GM18526 (cell line): ENCODE measurements around the gene PFDN2.

ENCODE experiments used
- POLR2A ChIP-seq: IDR thresholded peaks from 3 replicates; pipeline ENCODE4 v1.6.1; 2011; ENCODE audit not compliant: insufficient read length; ENCODE audit errors: extremely low read depth

Gene PFDN2

GRCh38 chr1:161095230-161095629, 22.6 kb downstream of the PFDN2 start:
- no peak for TF ChIP-seq POLR2A

DNA sequence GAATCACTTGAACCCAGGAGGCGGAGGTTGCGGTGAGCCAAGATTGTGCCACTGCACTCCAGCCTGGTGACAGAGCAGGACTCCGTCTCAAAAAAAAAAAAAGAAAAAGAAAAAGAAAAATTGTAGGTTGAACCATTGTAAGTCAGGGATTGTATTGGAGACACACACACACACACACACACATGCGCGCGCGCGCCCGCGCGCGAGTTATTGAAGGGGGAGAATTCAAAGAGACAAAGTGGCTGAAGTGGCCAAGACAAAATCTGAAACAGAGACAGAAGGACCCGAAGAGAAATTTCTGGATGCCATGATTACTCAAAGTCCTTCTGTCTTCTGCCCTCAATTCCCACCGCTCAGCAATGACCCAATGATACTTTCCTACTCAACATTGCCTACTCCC, 23.4 kb downstream of the PFDN2 start:
- TF ChIP-seq POLR2A, result no peak

DNA sequence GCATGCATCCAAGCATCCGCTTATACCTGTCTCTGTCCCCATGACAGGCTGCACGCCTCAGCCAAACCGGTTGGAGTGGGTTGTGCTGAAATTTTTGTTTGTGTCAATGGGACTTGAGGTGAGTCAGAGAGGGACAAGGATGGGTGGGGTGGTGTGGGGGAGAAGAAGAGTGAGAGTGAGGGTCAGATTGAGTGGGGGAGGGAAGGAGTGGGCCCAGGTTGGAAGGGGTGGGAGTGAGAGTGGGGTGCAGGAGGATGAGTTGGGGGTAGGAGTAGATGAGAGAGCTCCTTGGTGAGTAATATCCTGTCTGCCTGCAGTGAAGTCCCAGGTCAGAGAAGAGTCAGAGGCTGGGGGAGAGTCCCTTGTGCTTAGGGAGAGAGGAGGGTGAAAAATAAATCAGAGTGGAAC, 25.2 kb downstream of the PFDN2 start:
- TF ChIP-seq POLR2A, result no peak

GRCh38 chr1:161091796-161092507, 25.9 kb downstream of the PFDN2 start:
- TF ChIP-seq POLR2A, result no peak

DNA sequence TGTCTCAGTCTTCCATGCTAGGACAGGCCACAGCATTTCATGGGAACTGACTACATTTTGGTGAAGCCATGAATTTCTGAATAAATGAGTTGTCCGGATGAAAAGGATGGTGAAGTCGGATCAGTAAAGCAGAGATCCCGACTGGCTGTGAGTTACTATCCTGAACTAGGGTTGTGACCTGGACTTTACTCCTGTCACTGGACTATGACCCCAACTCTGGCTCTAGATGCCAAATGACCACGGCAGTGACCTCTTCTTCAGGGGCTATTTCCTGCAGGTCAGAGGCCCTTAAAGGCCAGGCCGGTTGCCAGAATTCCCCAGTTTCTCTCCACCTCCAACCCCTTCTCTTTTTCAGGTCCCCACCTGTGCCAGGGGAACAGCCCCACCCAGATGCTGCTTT, 26.7 kb downstream of the PFDN2 start:
- TF ChIP-seq POLR2A, result no peak

DNA sequence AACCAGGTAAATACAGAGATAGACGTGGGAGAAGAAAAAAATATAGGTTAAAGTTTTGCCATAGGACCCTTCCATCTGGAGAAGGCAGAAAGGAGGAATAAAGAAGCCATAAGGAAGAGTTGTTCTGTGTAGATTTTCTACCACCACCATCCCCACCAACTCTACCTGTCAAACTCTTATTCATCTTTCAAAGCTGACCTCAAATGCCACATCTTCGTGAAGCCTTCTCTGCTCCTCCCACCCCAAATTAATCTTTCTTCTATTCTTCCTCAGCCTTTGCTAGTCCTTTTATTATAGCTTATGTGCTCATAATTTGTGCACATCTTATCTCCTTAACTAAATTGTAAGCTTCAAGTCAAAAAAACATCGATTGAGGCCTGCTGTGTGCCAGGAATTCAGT, 27.2 kb downstream of the PFDN2 start:
- TF ChIP-seq POLR2A, result no peak

- no peak for TF ChIP-seq POLR2A
These were observed 27.9 kb downstream of the PFDN2 start for GRCh38 chr1:161089938-161090337.

DNA sequence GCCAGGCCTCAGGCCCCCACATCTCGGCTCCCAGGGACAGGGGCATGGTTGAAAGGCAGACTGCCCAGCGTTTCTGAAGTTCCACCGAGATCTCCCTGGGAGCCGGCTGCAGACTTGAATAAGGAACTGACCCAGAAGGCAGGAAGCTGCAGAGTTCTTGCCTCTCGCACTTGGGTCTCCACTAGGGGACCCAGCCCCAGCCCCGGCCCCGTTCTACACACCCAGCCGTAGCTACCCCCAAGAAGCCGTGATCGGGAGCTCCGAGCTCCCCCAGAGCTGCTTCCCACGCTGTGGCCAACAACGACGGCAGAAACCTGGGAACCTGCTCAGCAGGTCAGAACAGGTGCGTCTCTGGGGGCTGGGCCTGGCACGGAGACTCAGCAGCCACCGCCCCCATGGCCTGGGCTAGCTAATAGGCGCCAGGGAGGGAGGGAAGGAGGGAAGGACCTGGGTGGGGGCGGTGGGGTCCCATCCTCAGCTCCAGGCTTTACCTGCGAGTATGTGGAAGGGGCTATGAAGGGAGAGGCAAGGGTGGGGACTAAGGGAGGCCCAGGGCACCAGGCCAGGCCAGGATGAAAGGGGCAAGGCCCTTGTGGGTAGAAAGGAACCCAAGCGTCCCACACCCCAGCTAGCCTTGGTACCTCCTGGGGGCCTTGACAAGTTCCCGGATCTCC, 28.4 kb downstream of the PFDN2 start, which contains the start of gene NECTIN4:
Gene NECTIN4, minus strand, starts transcription at position 308 of the 674 bp plus-strand sequence. Its CDS starts 262 bp downstream, at position 46.
- TF ChIP-seq POLR2A, result no peak

DNA sequence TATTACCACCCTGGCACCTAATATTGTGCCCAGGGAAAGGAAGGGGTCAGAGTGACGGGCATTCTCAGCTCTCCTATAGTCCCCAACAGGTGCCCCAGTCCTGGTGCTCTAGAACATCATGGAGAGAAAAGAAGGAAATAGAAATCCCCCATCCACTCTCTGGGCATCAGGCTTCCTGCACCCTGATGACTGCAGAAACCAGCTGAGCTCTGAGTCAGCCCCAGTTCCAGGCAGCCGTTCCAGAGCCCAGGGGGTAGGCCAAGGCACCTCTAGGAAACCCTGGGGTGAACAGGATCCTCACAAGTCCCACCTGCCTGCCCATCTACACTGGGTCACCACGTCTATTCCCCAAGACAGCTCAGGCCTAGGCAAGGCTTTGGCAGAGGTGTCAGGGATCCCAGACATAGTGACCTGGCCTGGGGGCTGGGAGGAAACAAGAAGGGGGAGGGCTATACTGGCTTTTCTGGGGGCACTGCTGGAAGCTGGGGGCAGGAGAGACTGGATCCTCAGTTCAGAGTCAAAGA, 29.2 kb downstream of the PFDN2 start:
- no peak for TF ChIP-seq POLR2A

DNA sequence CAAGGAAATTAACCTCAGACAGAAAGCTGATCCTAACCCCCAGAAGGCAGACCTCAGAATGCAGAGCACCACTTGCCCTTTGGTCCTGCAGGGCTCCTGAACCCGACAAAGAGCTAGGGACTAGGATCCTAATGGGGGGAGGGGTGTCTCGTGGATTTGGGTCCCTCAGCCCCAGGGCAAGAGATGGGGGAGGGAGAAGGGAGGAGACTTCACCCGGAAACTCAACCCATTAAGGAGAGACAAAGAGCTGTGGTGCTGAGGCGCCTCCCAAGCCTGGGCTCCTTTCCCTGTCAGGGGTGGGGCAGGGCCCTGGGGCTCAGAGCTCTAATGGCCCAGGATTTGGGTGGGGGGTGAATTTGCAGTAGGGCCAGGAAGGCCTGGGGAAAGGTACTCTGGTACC, 31.4 kb downstream of the PFDN2 start:
- no peak for TF ChIP-seq POLR2A

- TF ChIP-seq POLR2A, result no peak
These were observed 32.7 kb downstream of the PFDN2 start for GRCh38 chr1:161085165-161085564.

DNA sequence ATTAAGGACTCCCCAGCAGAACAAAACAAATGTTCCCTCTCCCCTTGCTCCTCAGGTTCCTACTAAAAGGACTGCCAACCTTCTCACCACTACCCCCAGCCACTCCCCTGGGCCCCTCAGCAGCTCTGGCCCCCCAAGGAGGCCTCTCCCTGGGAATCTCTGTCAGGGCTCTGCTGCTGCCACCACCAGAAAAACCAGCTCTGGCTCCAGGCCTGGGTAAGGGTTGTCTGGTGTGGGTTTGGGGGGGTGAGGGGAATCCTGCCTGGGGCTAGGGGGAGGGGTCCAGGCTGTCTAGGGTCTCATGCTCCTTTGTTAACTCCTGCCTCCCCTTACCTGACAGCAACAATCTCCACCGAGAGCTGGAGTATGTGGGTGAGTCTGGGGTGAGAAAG, 33.2 kb downstream of the PFDN2 start:
- no peak for TF ChIP-seq POLR2A

GRCh38 chr1:161083748-161084596, 33.9 kb downstream of the PFDN2 start:
- TF ChIP-seq POLR2A, result no peak

- TF ChIP-seq POLR2A, result no peak
These were observed 34.7 kb downstream of the PFDN2 start for GRCh38 chr1:161082996-161083747.

DNA sequence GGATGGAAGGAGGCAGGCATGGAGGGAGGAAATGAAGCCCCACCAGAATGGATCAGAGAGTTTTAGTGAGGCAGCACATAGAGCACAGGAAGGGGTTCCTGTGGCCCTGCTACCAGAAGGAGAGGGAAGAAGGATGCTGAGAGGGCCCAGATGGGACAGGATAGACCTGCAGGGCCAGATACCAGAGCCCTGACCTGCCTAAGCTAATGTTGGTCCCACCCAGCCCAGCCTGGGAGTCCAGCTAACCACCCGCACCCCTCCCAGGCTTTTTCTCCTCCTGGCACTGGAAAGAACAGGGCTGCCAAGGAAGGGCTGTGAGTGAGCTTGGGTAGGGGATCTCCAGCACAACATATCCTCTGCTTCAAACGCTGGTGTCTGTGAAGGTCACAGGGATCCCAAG, 35.4 kb downstream of the PFDN2 start:
- no peak for TF ChIP-seq POLR2A
